ENCODE data around the gene ASAP2. TPM values are rescaled to one million over a fixed set of nuclear protein-coding genes. Genes with fewer than 3 reads are reported as not detected.

ASAP2 gene
- total RNA-seq, 1 donor from 2014 or later, result 45.6 TPM

GRCh38 chr2:9341337-9341887 is 134.8 kb downstream of the ASAP2 start:
- Mint-ChIP-seq H3K27ac (no peak overlapping the region), H3K36me3 (peaks cover 37% of the 10 kb centered on the region), H3K9me3 (no peaks in the 10 kb centered on the region), H3K4me3 (no peak overlapping the region), H3K27me3 (no peaks in the 10 kb centered on the region), H3K4me1 (ENCODE audit: unreplicated experiment) (peaks cover 22% of the 10 kb centered on the region)
- DNase-seq (ENCODE audit: extremely low spot score, unreplicated experiment), result no peak
- TF ChIP-seq CTCF (conservative IDR thresholded peaks at IDR 0.05), result no peak

- no peaks in the 10 kb centered on the region for H3K27me3 Mint-ChIP-seq
- no peak overlapping the region for H3K4me3 Mint-ChIP-seq
- no peak for TF ChIP-seq CTCF (conservative IDR thresholded peaks at IDR 0.05)
- no peaks in the 10 kb centered on the region for H3K9me3 Mint-ChIP-seq
- peaks cover 10% of the 10 kb centered on the region for H3K4me1 Mint-ChIP-seq (ENCODE audit: unreplicated experiment)
- no peak overlapping the region for H3K27ac Mint-ChIP-seq
- no peak for DNase-seq (ENCODE audit: extremely low spot score, unreplicated experiment)
- H3K36me3 Mint-ChIP-seq, result peaks cover 37% of the 10 kb centered on the region
Observed at GRCh38 chr2:9342659-9343058, 136.0 kb downstream of the ASAP2 start.

- H3K4me1 Mint-ChIP-seq (ENCODE audit: unreplicated experiment), result peaks cover 5% of the 10 kb centered on the region
- H3K36me3 Mint-ChIP-seq, result peaks cover 34% of the 10 kb centered on the region
- no peak overlapping the region for H3K27ac Mint-ChIP-seq
- TF ChIP-seq CTCF (conservative IDR thresholded peaks at IDR 0.05), result no peak
- H3K9me3 Mint-ChIP-seq, result no peaks in the 10 kb centered on the region
- no peak for DNase-seq (ENCODE audit: extremely low spot score, unreplicated experiment)
- no peak overlapping the region for H3K4me3 Mint-ChIP-seq
- H3K27me3 Mint-ChIP-seq, result no peaks in the 10 kb centered on the region
Observed at GRCh38 chr2:9343524-9343923, 136.9 kb downstream of the ASAP2 start.

- no peak overlapping the region for H3K27ac Mint-ChIP-seq
- no peak for TF ChIP-seq CTCF (conservative IDR thresholded peaks at IDR 0.05)
- peaks cover 4% of the 10 kb centered on the region for H3K4me1 Mint-ChIP-seq (ENCODE audit: unreplicated experiment)
- DNase-seq (ENCODE audit: extremely low spot score, unreplicated experiment), result no peak
- H3K27me3 Mint-ChIP-seq, result no peaks in the 10 kb centered on the region
- no peaks in the 10 kb centered on the region for H3K9me3 Mint-ChIP-seq
- H3K4me3 Mint-ChIP-seq, result no peak overlapping the region
- H3K36me3 Mint-ChIP-seq, result peaks cover 36% of the 10 kb centered on the region
Observed at GRCh38 chr2:9344434-9344833, 137.8 kb downstream of the ASAP2 start.

- no peaks in the 10 kb centered on the region for H3K9me3 Mint-ChIP-seq
Observed at GRCh38 chr2:9345343-9345742, 138.7 kb downstream of the ASAP2 start.

More at GRCh38 chr2:9345343-9345742, 138.7 kb downstream of the ASAP2 start:
- H3K27ac Mint-ChIP-seq, result no peak overlapping the region
- H3K4me1 Mint-ChIP-seq (ENCODE audit: unreplicated experiment), result no peaks in the 10 kb centered on the region
- no peaks in the 10 kb centered on the region for H3K27me3 Mint-ChIP-seq
- H3K4me3 Mint-ChIP-seq, result no peak overlapping the region
- TF ChIP-seq CTCF (conservative IDR thresholded peaks at IDR 0.05), result no peak
- DNase-seq (ENCODE audit: extremely low spot score, unreplicated experiment), result no peak
- H3K36me3 Mint-ChIP-seq, result peaks cover 31% of the 10 kb centered on the region

Measured in type B pancreatic cell (in vitro differentiated cells).